ENCODE results near the gene AGTRAP.

Gene AGTRAP

DNA sequence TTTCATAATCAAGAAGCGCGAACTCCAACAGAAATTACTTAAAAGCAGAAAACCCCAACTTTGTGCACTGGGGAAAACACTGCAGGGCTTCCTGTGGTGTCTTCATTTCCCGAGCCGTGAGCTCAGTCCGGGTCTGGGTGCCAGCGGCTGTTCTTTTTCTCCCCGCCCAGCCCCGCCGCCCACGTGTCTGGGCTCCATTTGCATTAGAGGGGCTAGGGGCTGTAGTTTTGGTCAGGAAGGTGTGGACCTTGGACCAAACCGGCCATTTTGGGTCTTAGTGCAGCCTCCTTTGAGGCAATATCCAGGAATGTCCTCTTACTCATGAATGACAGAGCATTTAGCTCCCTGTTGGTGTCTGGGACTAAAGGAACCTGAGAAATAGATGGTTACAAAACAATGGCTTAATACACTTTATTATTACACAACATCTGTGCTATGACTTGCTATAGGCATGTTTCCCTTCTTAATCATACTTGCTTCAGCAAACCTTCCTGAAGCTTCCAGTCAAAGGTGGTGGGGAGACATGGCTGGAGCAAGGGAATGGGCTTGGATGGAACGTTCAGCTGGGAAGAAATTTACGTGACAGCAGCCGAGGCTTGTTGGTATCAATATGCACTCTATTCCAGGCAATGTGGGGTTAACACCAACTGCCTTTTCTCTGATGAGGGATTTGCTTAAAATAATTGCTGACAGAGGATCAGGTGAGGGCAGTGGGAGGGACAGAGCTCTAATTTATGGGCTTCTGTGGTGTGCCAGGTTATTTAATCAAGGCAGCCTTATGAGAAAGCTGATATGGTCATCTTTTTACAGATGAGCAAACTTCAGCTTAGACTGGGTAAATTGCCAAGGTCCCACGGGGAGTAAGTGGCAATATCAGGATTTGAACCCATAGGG, 1.1 kb downstream of the AGTRAP start:
- peak; percentile 26 for DNase-seq (ENCODE audit: low read depth)

DNA sequence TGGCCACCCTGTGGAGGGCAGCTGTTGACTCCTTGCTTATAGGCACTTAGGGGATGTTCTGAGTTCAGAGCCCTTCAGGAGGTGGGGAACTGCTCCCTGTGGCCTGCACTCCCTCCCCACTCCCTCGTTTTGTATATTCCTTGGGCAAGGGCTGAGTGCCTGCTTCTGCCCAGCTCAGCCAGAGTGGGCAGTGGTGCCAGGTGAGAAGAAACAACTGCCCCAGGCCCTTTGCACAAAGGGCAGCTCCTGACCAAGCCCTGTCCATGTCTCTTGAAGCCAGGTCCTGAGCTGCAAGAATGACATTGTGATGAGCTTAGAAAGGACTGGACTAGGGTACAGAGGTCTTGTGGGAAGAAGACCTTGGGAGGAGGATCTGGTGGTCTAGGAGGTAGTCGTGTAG, 2.2 kb downstream of the AGTRAP start:
- DNase-seq (ENCODE audit: low read depth) = no peak

DNA sequence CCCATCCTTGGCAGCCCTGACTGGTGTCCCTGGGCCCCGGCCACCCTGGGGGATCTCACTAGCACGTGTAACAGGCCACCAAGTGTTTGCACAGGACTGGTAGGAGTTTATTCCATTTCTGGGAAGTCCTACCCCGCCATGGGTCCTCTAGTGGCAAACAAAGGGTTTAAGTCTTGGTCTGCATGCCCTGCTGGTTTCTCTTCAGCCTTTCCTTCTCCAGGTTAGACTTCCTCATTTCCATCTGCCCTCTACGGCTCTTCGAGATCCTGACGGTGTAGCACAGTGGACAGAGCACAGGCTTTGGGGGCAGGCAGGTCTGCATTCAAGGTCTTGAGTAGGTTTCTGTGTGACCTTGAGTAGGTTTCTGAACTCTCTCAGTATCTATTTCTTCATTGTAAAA, 2.8 kb downstream of the AGTRAP start:
- no peak for DNase-seq (ENCODE audit: low read depth)

DNA sequence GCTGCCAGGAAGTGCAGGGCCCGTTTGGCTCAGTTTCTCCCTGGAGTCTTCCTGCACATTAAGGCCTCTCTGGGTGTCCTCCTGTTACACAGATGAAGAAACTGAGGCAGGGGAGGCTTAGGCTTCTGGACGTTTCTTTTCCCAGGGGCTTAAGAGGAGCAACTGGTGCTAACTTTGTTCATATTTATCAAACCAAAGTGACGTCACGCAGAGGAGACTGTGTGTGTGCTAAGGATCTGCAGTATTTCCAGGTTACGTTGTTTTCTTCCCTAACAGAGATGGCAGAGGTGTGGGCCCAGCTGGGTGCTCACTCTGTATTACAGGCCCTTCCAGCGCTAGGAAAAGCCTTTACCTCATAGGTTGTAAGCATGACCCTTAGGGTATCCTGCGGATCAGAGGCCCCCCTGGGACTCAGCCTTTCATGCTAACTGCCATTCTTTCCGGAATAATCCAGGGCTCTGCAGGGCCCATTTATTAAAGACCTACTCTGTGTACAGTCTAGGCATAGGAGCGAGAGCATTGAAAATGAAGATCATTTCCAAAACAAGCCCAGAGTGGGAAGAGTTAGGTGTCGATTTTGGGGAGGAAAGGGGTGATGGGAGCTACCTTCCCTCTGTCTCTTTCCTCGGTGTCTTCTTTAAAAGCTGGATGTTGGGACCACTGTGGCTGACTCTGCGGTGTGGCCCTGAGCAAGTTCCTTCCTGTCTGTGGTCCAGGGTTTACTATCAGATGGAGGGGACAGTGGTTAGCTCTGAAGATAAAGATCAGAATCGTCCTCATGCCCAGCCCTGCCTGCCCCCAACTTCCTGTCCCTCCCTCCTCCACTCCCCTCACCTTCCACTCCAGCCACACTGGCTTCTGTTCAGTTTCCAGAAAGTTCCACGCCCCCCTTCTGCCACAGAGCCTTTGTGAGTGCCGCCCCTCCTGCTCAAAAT, 4.6 kb downstream of the AGTRAP start:
- no peak for DNase-seq (ENCODE audit: low read depth)

DNA sequence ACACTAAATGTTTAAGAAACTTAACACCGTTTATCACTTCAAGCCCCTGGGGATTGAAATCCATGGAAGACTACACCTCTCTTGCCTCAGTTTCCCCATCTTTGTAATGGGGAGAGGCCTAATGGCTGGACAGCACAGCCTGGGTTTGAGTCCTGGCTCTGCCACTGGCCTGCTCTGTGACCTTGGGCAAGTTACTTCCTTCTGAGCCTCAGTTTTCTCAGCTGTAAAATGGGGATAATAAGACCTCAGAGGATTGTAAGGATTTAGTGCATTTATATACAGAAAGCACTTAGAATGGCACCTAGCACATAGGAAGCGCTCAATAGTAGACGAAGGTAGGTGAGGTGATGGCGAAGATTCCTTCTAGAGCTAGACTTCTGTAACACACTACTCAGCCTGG, 5.5 kb downstream of the AGTRAP start:
- DNase-seq (ENCODE audit: low read depth) = no peak

DNA sequence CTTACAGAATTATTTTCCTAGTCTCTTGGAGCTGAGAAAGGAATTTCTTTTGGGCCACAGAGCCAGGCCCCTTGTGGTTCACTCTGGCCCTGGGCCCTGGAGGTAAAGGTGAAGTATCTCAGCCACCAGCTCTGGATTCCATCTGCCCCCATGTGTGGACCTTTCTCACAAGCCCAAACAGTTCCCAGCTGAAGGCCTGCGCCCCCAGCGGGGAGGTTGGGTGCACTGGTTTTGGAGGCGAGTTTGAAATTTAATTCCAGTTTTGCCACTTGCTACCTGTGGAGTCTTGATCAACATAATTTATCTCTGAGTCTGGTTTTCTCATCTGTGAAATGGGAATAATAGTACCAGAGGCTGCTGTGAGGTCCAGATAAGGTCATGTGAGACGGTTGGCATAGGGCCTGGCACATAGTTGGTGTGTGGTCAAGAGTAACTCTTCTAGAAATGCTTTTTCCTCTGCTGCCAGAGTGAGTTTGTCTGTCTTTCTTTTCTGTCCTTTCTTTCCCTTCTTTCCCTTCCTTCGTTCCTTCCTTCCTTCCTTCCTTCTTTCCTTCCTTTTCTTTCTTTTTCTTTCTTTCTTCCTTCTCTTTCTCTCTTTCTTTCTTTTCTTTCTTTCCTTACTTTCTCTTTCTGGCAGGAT, 6.1 kb downstream of the AGTRAP start:
- DNase-seq (ENCODE audit: low read depth) = no peak

DNA sequence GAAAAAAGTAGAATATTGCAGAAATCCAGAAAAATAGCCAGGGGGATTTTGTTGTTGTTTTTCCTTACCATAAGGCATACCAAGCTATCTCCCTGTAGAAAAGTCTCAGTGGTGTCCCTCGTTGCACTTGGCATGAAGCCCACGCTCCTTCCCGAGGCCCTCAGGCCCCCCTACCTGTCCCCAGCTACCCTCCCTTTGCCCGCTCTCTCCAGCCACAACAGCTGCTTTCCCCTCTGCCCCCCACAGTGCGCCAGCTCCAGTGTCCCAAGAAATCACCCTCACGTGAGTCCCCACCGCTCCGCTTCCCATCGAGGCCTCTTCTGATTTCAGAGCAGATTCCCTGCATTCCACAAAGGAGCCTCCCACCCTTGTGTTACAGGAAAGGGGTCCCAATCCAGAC, 8.4 kb downstream of the AGTRAP start:
- DNase-seq (ENCODE audit: low read depth) = no peak

DNA sequence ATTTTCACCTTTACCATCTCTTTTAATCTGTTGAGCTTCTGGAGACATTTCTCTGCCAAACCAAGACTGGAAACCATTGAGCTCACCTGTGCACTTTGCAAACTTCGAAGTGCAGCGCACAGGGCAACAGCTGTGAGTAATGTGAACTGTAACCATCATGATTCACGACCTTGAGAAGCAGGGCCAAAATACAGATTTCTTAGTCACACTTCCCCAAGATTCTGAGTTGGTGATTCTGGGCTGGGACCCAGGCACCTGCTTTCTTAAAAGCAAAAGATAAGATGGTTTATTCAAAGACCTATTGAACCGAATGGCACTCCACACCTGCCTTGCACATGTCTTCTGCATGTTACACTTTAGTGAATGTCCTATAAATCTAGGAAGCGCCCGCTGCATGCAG, 10.2 kb downstream of the AGTRAP start:
- no peak for DNase-seq (ENCODE audit: low read depth)

DNA sequence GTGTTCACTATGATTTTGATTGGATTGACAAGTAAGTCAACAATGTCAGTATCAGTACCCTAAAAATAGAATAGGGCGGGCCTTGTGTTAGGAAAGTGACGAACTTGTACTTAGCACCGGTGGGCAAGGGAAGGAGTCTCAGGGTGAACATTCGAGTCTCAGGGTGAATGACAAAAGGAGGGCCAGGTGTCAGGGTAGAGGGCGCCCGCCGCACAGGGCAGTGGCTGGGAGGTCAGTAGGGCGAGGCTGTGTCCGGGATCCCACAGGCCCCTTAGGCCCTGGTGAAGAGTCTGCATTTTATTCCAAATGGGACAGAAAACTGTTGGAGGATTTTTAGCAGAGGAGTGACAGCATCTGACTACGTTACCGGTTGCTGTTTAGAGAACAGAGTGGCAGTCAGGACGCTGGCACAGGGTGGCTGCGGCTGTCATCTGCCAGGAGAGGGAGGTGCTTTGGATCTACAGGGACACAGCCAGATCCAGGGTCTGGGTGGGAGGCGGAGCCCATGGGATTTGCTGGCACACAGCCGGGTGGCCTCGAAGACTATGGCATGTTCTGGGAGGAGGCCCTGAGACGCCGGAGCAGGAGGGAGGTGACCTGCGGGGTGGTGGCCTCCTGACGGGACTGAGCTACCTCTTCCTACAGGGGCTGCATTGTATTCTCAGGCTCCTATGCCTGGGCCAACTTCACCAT, 11.0 kb downstream of the AGTRAP start:
- DNase-seq (ENCODE audit: low read depth) = no peak

DNA sequence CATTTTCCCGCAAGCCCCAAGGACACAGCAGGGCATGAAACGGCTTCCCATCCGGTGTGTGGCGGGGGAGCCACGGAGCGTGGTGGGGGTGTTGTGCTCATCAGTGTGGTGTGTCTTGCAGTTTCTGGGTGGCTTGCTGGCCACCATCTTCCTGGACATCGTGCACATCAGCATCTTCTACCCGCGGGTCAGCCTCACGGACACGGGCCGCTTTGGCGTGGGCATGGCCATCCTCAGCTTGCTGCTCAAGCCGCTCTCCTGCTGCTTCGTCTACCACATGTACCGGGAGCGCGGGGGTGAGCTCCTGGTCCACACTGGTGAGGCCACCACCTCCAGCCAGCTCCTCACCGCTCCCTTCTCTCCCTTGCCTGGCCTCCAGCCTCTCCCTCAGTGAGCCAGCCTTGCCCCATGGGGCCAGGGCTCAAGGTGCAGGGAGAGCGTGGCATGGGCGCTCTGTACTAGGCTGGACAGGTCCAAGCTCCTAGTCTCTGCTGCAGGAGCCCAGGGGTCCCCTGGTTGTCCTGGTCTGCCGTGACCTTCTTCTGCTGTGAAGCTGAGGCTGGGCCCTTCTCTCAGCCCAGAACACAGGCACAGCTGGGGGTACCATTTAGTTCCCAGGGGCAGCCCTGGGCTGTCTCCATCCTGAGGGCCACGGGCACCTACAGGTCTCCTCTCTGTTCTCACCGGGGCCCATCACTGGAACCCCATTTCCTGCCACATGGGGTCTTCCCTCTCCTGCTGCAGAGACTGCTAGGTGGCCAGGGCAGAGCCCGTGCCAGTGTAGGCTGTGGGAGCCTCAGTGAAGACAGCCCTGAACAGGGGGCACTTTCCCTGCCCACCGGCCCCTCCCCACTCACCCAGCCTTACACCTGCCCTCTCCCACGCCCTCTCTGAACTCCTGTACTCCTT, 12.6 kb downstream of the AGTRAP start:
- DNase-seq (ENCODE audit: low read depth) = no peak

DNA sequence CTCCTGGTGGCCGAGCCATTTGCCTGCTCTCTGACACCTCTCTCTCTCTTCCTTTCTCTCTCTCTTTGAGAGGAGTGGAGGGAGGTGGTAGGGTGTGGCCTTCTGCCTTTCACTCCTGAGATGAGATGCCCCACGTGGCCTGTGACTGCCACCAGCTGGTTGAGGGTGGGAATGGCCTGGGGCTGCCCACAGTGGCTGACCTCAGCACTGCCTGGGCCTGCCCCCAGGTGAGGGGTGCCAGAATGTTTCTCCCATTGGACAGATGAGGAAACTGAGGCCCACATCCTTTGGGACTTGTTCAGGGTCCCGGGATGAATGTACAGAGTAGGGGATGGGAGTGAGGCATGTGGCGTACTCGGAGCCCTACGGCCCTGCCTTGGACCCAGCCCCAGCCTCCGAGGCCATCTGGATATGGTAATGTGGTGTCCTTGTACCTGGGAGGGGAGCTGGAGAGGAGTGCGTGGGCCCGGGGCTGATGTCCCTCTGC, 13.3 kb downstream of the AGTRAP start:
- no peak for DNase-seq (ENCODE audit: low read depth)

DNA sequence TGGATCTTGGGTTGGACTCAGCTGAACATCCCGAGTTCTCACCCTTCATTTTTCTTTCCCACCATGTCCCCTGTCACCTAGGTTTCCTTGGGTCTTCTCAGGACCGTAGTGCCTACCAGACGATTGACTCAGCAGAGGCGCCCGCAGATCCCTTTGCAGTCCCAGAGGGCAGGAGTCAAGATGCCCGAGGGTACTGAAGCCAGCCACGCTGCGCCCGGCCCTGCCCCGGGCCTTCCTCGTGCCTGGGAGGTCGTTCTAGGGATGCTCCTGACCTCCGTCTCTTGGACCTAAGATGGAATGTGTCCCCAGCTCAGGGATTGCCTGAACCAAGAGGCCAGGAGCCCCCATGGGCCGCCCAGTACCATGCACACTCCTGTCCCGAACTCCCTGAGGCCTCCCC, 14.1 kb downstream of the AGTRAP start:
- no peak for DNase-seq (ENCODE audit: low read depth)

DNA sequence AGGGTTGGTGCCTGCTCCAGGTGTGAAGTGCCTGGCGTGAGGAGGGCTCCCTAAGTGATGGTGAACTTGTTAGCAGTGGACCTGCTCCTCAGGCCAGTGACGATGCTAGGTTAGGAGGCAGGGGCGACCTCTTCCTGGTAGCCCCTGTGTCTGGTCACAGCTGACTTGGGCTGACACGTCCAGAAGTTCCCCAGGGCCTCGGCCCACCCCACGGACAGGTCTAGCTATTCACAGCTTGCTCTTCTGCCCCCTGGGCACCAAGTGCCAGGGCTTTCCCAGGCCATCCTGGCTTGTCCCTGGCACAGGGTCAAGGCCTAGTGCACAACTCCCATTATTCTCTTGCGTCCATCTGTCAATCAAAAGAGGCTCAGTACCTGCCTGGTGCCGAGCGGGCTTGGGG, 15.2 kb downstream of the AGTRAP start:
- no peak for DNase-seq (ENCODE audit: low read depth)

DNA sequence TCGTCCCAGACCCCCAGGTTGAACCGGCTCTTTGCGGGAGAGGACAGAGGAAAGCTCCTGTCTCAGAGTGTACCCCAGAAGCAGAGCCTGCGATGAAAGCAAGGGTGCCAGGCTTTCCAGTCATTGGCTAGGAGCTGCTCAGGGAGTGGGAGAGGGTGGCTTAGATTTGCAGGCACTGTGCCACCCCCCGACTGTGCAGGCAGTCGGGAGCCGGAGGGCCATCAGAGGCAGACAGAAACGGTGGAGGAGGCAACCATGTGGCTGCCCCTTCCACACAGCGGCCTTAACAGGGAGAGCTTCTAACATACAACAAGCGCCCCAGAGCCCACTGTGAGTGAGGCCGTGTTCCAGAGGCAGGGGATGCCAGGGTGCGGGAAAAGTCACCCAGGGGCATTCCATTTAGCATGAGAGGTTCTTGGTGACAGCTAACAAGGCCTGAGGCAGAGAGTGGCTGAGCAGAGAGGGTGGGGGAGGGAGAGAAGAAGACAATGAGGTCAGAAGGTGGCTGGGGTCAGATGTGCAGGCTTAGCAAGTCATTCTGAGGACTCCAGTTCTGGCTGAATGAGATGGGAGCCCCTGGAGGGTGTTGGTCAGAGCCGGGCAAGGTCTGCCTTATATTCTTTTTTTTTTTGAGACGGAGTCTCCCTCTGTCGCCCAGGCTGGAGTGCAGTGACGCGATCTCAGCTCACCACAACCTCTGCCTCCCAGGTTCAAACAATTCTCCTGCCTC, 16.6 kb downstream of the AGTRAP start:
- DNase-seq (ENCODE audit: low read depth) = no peak

DNA sequence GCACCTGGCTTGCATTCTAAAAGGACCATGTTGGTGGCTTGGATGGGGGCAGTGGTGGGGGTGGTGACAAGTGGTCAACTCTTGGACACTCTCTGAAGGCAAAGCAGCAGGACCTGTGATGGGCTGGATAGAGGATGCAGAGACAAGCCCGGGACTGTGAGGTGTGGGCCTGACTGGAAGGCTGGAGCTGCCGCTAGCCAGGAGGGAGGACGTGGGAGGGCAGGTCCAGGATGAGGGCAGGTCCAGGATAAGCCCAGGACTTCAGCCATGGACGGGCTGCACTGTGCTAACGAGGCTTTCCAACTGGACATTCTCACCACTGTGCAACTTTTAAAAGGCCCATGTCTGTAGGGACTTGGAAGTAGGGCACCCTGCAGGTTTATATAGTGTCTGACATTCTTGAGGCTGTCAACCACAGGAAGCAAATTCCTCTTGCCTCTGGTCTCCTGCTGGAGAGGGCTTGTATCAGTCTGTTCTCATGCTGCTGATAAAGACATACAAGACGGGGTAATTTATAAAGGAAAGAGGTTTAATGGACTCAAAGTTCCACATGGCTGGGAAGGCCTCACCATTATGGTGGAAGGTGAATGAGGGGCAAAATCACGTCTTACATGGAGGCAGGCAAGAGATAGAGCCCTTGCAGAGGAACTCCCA, 17.7 kb downstream of the AGTRAP start:
- no peak for DNase-seq (ENCODE audit: low read depth)

DNA sequence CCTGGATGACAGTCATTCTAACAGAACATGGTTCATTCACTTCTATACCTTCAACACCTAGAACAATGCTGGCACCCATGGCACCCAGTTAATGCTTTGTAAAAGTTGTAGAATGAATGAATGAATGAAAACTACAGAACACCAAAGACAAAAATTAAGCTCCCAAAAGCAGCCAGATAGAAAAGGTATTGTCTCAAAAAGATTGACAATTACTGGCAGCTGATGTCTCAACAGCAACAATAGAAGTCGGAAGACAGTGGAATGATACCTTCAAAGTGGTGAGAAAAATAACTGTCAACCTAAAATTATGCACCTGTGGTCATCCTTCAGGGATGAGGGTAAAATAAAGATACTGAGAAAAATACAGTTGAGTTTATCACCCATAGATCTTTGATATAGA, 21.1 kb downstream of the AGTRAP start:
- DNase-seq (ENCODE audit: low read depth) = no peak

DNA sequence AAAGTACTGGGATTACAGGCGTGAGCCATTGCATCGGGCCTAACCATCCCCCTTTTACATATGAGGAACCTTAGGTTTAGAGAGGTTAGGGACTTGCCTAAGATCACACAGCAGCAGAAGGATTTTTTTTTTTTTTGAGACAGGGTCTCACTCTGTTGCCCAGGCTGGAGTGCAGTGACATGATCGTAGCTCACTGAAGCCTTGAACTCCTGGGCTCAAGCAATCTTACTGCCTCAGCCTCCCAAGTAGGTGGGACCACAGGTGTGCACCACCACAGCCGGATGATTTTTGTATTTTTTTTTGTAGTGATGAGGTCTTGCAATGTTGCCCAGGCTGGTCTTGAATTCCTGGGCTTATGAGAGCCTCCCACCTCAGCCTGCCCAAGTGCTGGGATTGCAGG, 23.9 kb downstream of the AGTRAP start:
- no peak for DNase-seq (ENCODE audit: low read depth)

DNA sequence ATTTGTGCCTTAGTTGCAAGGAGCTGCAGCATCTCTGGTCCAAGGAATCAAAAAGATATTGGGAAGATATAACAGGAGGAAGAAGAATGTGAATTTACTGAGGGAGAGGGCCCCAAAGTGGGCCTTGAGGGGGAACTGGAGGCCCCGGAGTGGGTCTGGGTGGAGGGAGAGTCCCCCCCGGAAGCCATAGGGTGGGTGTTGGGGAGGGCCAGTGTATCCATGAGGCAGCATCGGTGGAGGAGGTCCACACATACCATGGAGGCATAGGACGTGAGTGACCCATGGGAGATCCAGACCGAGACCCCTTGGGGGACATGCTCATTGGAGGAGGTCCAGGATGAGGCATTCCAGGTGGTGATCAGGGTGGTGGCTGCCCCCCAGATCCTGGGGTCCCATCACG, 25.3 kb downstream of the AGTRAP start:
- DNase-seq (ENCODE audit: low read depth) = no peak

DNA sequence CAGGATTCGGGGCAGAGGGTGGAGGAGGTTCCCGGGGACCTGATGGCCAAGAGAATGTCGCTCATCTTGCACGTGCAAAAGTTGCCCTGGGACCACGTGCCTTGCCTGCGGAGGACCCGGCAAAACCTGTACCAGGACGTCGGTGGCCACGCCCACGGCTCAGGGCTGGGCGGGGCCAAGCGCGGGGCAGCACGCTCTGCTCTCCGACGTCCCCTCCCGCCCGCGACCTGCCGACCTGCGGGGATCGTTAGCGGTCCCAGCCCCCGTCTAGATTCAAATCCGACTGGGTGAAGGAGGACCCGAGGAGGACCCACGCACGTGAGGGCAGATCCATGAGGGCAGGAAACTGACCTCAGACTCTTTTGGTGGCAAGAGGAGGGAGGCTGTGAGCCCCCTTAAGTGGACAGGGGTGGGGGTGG, 26.1 kb downstream of the AGTRAP start, which contains the start of gene C1orf167:
C1orf167 (plus strand) TSS at position 206 of the 419 bp plus-strand sequence. CDS start 2,208 bp downstream, outside the sequence.
- no peak for DNase-seq (ENCODE audit: low read depth)
